GM19035 (cell line): Measurements from ENCODE around the gene KLF16.

ENCODE experiments used
- ATAC-seq: cut with Tn5 transposase; IDR thresholded peaks from one replicate; pipeline ENCODE4 v1.9.1; 2021; ENCODE audit not compliant: unreplicated experiment

The KLF16 gene

DNA sequence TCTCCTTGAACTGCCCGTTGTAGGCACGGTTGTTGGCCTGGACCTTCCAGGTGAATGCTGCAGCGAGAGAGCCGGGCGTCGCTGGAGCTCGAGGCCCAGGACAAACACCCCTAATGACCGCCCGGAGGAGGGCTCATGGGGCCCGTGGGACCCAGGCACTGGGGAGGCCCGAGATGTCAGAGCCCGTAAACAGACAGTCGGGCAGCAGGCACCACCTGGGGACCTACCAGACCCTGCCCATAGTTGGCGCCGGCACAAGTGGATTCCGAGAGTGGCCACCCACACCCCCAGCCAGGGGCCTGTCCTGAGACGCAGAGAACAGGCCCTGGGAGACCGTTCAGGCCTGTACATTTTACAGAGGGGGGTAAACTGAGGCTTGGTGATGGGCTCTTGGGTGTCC is 53.7 kb downstream of the KLF16 start:
- no peak for ATAC-seq

DNA sequence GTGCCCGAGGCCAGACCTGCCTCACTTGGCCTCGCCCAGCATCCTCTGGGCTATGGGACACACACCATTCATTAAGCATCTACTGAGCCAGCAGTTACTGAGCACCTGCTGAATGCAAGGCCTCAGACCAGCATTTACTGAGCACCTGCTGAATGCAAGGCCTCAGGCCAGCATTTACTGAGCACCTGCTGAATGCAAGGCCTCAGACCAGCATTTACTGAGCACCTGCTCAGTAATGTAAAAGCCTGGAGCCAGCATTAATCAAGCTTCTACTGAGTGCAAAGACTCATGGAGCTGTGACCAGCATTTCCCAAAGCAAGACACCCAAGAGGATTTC is 55.0 kb downstream of the KLF16 start:
- ATAC-seq = no peak

- ATAC-seq = no peak
Observed at GRCh38 chr19:1807695-1808394, 55.5 kb downstream of the KLF16 start.

DNA sequence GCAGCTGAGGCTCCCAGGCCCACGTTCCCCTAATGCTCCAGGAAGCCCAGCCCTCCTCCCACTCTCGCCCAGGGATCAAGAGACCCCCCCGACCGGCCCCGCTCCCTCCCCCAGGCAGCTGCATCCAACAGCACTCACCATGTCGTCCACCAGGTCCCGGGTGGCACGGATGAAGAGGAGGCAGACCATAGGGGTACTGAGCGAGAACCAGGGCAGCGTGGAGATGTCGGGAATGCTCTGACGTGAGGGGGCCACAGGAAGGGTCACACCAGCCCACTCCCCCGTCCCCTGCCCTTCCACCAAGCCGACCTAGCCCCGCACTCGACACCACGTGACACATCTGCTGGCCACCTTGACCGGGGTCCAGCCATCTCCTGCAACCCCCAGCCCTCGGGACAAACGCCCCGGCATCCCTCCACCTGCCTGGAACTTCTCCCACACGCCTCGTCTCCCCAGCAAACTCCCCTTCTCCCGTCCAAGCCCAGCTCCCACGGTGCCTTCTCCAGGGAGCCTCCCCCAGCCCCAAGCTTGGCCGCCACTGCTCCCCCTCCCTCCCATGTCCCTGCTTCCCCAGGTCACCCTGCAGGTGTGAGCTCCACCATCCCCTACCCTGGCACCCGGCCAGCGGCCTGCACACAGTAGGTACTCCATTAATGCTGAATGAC is 56.2 kb downstream of the KLF16 start:
- ATAC-seq = no peak

DNA sequence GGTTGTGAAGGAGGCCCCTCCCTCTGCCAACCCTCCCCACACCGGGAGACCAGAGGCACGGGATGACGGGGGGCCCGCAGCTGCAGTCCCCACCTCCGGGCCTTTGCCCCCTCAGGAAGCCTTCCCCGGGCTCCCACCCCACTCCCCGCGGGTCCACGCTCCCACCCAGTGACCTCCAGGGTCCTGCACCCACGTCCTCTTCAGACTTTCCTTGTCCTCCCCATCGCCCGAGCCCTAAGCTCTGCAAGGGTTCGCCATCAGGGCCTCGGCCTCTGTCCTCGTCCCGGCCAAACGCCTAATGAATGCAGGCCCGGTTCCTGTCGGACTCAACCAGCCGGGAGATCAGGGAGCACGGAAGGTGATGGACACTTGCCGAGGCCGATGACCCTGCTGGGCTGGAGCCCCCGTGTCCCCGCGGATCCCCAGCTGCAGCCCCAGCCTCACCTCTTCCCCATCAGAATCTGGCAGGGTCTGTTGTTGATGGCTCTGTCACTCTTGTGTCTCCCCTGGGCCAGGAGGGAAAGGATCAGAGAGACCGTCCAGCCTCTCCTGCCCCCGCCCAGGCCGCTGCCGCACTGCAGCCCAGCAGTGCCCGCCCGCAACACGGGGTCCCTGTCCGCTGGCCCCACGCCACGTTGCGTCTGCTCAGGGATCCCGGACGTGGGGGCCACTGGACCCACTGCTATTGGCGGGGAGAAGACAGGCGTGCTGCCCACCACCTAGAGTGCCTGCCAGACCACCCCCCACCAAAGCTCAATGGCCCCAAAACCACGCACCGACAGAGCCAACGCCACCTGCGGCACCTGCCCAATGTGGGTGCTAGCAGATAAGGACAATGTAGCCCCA is 57.0 kb downstream of the KLF16 start:
- ATAC-seq = no peak

GRCh38 chr19:1805401-1806183 is 57.8 kb downstream of the KLF16 start:
- ATAC-seq = no peak

DNA sequence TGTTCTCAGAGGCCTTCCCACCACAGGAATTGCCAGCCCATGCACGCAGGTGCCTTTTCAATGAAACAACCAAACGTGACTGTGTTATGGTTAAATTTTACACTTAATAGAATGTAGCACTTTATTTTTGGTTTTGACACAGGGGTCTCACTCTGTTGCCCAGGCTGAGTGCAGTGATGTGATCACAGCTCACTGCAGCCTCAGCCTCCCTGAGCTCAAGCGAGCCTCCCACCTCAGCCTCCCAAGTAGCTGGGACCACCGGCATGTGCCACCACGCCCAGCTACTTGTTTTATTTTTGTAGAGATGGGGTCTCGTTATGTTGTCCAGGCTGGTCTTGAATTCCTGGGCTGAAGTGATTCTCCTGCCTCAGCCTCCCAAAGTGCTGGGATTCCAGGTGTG is 58.5 kb downstream of the KLF16 start:
- ATAC-seq = no peak
